Forelimb muscle (tissue), 1 donor: ENCODE data around the gene ME3. TPM values are rescaled to one million over a fixed set of nuclear protein-coding genes. Genes with fewer than 3 reads are reported as not detected.
"Not testable (repeated sequence)": the region's sequence is repeated elsewhere in the genome, so short reads cannot be mapped to it uniquely, and the experiment has no call there.

Experiments
- DNase-seq: peaks from one replicate; pipeline ENCODE4 v3.0.0-alpha.2; 2013; ENCODE audit warnings: low read depth
- polyA plus RNA-seq: library from polyadenylated mRNA; unstranded; fragments of 120-200 nt; gene quantifications from one replicate; pipeline ENCODE4 v1.2.1, GENCODE V29; 2013; ENCODE audit not compliant: insufficient read length

Gene ME3
- polyA plus RNA-seq, 1 donor = 10.8 TPM

GRCh38 chr11:86558841-86559240, 113.6 kb downstream of the ME3 start:
- DNase-seq = no peak

GRCh38 chr11:86558207-86558606, 114.2 kb downstream of the ME3 start:
- no peak for DNase-seq

- no peak for DNase-seq
These were observed 116.5 kb downstream of the ME3 start for GRCh38 chr11:86555866-86556265.

GRCh38 chr11:86555401-86555800, 117.0 kb downstream of the ME3 start:
- no peak for DNase-seq

- no peak for DNase-seq
These were observed 119.2 kb downstream of the ME3 start for GRCh38 chr11:86553265-86553664.

GRCh38 chr11:86551288-86552092, 120.9 kb downstream of the ME3 start:
- no peak for DNase-seq

- no peak for DNase-seq
These were observed 121.7 kb downstream of the ME3 start for GRCh38 chr11:86550757-86551156.

- DNase-seq = no peak
These were observed 124.0 kb downstream of the ME3 start for GRCh38 chr11:86548271-86548917.

- DNase-seq = no peak
These were observed 124.7 kb downstream of the ME3 start for GRCh38 chr11:86547727-86548126.

- not testable (repeated sequence) for DNase-seq
These were observed 131.1 kb downstream of the ME3 start for GRCh38 chr11:86541299-86541698.

GRCh38 chr11:86538223-86538548, 134.2 kb downstream of the ME3 start:
- no peak for DNase-seq

- no peak for DNase-seq
These were observed 134.7 kb downstream of the ME3 start for GRCh38 chr11:86537541-86538222.

GRCh38 chr11:86535773-86536172, 136.6 kb downstream of the ME3 start:
- no peak for DNase-seq

GRCh38 chr11:86524620-86525352, 147.6 kb downstream of the ME3 start:
- DNase-seq = no peak

GRCh38 chr11:86523738-86524619, 148.4 kb downstream of the ME3 start:
- no peak for DNase-seq

GRCh38 chr11:86522512-86522911, 149.9 kb downstream of the ME3 start:
- not testable (repeated sequence) for DNase-seq

GRCh38 chr11:86519064-86519911, 153.1 kb downstream of the ME3 start:
- DNase-seq = no peak

- no peak for DNase-seq
These were observed 154.2 kb downstream of the ME3 start for GRCh38 chr11:86518211-86518610.

GRCh38 chr11:86517557-86517956, 154.9 kb downstream of the ME3 start:
- DNase-seq = no peak
